ENCODE measurements around the gene SLC9A9.

DNA sequence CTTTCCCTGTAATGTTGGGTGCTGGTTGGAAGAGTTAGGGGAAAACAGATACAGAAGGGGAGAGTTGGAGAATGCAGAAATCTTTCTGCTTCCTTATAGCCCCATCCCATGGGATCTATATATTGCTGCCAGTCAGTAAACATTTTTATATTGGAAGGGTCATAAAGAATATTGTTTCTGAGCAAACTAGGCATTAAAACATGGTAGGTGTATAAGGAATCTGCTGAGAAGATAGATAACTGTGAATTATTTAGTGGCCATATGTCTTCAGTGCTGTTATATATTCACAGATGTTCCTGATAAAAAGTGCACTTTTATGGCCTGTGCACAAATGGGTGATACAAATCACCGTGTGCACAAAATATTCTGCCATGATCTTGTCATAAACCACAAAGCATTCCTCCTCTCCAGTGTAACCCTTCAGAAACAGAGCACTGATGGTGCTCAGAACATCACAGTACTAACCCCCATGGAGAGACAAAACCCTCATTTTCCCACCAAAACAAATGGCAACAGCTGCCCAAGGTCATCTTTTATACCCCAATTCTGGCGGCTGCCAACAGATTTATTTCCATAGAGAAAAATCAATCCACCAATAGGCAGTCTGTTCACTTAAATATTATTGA is 269.3 kb downstream of the SLC9A9 start:
- TF ChIP-seq CREB1 (IDR thresholded peaks at IDR 0.05): no peak
- TF ChIP-seq, protein P1, sequence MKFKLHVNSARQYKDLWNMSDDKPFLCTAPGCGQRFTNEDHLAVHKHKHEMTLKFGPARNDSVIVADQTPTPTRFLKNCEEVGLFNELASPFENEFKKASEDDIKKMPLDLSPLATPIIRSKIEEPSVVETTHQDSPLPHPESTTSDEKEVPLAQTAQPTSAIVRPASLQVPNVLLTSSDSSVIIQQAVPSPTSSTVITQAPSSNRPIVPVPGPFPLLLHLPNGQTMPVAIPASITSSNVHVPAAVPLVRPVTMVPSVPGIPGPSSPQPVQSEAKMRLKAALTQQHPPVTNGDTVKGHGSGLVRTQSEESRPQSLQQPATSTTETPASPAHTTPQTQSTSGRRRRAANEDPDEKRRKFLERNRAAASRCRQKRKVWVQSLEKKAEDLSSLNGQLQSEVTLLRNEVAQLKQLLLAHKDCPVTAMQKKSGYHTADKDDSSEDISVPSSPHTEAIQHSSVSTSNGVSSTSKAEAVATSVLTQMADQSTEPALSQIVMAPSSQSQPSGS (IDR thresholded peaks at IDR 0.05; ENCODE audit: low read length): no peak
- no peak for TF ChIP-seq SUZ12 (IDR thresholded peaks at IDR 0.05; ENCODE audit: low read length)
- no peak for TF ChIP-seq BCL11A (IDR thresholded peaks at IDR 0.05; ENCODE audit: low read depth in 2 of 2, low read length in 2 of 2)
- no peak for TF ChIP-seq ZNF274 (IDR thresholded peaks at IDR 0.05; ENCODE audit: borderline replicate concordance, extremely low read depth, low read length)
- TF ChIP-seq POLR2AphosphoS5 (IDR thresholded peaks at IDR 0.05; ENCODE audit: low read depth, low read length): no peak
- TF ChIP-seq YY1 (IDR thresholded peaks at IDR 0.05; ENCODE audit: low read depth, low read length): no peak
- TF ChIP-seq HDAC6 (IDR thresholded peaks at IDR 0.05; ENCODE audit: low read depth, low read length): no peak
- TF ChIP-seq, protein P2, sequence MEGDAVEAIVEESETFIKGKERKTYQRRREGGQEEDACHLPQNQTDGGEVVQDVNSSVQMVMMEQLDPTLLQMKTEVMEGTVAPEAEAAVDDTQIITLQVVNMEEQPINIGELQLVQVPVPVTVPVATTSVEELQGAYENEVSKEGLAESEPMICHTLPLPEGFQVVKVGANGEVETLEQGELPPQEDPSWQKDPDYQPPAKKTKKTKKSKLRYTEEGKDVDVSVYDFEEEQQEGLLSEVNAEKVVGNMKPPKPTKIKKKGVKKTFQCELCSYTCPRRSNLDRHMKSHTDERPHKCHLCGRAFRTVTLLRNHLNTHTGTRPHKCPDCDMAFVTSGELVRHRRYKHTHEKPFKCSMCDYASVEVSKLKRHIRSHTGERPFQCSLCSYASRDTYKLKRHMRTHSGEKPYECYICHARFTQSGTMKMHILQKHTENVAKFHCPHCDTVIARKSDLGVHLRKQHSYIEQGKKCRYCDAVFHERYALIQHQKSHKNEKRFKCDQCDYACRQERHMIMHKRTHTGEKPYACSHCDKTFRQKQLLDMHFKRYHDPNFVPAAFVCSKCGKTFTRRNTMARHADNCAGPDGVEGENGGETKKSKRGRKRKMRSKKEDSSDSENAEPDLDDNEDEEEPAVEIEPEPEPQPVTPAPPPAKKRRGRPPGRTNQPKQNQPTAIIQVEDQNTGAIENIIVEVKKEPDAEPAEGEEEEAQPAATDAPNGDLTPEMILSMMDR (IDR thresholded peaks at IDR 0.05; ENCODE audit: control extremely low read depth in 1 of 3, insufficient read depth in 1 of 3, low read depth in 1 of 3, low read length in 3 of 3): no peak
- TF ChIP-seq RAD21 (IDR thresholded peaks at IDR 0.05 in 1 of 2, conservative IDR thresholded peaks at IDR 0.05 in 1 of 2; ENCODE audit: low read depth in 2 of 2, low read length in 2 of 2): no peak
- TF ChIP-seq, protein P3, sequence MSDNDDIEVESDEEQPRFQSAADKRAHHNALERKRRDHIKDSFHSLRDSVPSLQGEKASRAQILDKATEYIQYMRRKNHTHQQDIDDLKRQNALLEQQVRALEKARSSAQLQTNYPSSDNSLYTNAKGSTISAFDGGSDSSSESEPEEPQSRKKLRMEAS (IDR thresholded peaks at IDR 0.05): no peak
